LHCN-M2 (cell line): Measurements from ENCODE around the gene CYP19A1. TPM values are rescaled to one million over a fixed set of nuclear protein-coding genes. Genes with fewer than 3 reads are reported as not detected.

Experiments
- DNase-seq: peaks from one replicate; pipeline ENCODE4 v3.0.0-alpha.2; 2012; ENCODE audit warnings: low read depth
- total RNA-seq: library from RNA; depleted of rRNA; stranded (reverse); fragments of >200 nt; gene quantifications from 2 replicates; pipeline ENCODE4 v1.2.3, GENCODE V29; 2014

CYP19A1 gene
- total RNA-seq, 1 experiment from 2014 or later: 2.6 TPM

DNA sequence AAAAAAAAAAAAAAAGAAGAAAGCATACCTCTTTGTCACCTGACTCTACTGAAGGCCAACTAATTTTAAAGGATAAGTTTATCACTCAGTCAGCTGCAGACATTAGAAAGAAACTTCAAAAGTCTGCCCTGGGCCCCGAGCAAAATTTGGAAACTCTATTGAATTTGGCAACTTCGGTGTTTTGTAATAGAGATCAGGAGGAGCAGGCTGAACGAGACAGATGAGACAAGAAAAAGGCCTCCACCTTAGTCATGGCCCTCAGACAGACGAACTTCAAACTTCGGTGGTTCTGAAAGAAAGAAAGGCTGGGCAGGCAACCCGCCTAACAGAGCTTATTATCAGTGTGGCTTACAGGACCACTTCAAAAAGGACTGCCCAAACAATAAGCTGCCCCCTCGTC, 21.6 kb upstream of the CYP19A1 start:
- DNase-seq: no peak

DNA sequence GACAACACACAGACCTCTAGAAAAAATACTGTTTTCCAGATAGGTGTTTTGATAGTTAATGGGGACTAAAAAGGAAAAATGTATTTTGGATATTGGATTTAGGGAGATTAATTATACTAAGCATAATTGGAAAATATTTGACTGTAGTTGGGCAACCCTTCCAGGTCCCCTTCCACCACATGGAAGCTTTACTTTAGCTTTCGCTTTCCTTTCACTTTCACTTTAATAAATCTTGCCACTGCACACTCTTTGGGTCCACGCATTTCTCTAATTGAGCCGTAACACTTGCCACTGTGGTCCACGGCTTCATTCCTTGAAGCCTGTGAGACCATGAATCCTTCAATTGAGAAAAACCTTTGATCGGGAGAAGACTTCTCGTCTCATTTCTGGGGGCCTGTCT, 18.6 kb upstream of the CYP19A1 start:
- no peak for DNase-seq

DNA sequence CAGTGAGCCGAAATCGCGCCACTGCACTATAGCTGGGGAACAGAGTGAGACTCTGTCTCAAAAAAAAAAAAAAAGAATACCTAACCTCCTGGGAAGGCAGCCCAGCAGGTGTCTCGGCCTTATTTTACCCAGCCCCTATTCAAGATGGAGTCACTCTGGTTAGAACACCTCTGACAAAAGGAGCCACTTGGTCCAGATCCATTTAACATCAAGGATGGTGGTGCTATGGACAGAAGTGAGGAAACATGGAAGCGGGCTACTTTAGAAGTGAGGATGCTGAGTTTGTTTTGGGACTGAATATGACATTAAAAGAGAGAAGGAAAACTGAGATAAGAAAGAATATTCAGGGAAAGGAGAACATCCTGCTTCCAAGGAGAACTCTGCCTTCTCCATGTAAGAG, 17.8 kb upstream of the CYP19A1 start:
- DNase-seq: no peak

DNA sequence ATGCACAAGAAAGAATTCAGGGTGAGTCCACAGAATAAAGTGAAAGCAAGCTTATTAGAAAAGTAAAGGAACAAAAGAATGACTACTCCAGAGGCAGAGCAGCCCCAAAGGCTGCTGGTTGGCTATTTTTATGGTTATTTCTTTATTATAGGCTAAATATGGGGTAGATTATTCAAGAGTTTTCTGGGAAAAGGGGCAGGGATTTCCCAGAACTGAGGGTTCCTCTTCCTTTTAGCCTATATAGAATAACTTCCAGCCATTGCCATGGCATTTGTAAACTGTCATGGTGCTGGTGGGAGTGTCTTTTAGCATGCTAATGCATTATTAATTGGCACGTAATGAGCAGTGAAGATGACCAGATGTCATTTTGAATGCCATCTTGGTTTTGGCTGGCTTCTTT, 16.7 kb upstream of the CYP19A1 start:
- DNase-seq: no peak

DNA sequence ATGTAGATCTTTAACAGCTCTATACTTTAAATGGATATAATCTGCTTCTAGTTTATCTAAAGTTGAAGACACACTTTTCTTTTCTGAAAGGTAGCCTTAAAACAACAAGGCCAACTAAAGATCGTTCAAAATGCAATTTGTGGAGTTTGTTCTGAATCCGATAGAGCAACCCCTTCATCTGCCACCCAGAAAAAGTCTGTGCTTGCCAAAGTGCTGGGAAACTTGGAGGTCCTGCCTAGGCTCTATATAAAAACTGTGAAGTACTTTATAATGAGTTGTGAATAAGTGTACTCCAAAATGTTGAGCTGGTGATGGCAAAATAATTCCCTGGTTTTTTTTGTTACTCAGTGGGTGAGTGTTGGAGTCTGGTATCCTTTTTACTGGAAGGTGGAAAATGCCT, 15.6 kb upstream of the CYP19A1 start:
- DNase-seq: no peak

DNA sequence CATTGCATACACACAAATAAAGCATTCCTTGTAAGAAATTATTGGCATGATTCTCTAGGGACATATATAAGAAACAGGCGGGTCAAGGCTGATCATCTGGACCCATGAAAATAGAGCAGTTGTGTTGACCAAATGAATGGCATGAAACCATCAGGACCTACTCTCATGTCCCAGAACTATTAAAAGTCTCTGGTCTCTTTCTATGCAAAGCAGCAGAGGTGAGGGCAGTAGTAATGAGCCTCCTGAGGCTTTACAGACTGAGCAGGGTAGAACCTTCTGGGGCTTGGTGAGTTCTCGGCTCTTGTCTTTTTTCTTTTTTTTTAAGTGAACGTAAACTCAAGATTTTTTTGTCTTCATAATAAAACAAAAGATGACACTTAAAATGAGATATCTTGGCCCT, 12.3 kb upstream of the CYP19A1 start:
- no peak for DNase-seq

DNA sequence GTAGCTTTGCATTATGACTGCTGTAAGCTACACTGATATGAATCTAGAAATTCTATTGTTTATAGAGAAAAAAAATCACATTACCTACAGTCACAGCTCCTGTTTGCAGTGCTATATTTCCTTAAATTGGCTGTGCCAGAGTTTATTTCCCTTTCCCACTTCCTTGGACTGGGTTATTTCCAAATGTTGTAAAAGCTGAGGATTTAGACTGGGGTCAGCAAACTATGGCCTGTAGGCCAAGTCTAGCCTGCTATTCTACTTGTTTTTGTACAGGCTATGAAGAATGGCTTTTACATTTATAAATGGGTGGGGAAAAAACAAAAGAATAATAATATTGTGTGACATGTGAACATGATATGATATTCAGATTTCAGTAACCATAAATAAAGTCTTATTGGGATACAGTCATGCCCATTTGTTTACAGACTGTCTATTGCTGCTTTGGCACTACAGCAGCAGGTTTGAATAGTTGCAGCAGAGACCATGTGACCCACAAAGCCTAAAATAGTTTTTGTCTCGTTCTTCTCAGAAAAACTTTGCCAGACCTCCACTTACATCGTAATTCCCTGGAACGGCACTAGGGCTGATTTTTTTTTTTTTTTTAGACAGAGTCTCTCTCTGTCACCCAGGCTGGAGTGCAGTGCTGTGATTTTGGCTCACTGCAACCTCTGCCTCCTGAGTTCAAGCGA, 10.9 kb upstream of the CYP19A1 start:
- DNase-seq: no peak

DNA sequence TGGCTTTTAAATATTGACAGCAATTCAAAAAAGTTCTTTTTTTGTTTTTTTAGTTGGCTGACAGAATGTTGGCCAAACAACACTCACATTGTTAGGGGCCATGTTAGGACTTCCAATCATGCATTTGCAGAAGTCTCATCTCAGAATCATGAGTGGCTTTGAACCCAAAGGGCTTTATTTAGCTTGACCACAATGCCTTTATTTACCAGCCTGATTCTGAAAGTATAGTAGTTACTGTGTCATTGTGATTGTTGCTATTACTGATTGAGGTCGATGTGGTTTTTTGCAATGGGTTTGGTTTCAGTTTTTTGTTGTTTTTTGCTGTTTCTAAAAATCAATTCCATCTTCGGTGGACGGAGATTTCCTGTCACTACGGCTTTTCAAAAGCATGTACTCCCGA, 10.3 kb upstream of the CYP19A1 start:
- DNase-seq: no peak

DNA sequence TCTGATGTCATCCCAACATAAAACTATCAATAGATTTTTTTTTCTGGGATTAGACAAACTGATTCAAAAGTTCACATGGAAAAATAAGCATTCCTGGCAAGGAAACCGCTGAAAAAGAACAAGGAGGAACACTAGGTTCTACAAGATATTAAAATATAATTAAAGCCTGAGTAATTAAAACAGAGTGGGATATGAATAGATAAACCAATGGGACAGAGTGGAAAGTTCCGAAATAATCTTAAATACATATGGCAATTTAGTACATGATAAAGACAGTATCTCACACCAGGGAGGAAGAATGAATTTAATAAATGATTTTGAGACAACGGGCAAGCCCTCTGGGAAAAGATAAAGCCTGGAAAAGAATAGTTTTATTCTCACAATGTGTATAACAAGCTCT, 7.7 kb upstream of the CYP19A1 start:
- no peak for DNase-seq

DNA sequence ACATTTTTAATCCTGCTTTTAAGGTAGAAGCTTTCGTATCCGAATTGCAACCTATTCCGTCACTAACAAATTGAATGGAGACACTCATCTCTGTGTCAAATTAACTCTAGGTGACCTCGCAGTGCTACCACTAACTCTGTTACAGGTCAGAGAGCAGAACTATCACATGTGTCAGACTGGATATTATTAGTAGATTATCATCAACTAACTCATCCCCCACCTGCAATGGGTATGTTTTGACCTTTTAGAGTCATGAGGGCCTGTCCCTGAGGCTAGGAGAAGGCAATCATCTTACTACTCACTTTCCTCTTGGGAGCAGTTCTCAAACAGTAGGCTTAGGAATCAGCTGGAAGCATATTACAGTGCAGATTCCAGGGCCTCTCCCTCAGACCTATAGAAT, 5.1 kb upstream of the CYP19A1 start:
- no peak for DNase-seq

DNA sequence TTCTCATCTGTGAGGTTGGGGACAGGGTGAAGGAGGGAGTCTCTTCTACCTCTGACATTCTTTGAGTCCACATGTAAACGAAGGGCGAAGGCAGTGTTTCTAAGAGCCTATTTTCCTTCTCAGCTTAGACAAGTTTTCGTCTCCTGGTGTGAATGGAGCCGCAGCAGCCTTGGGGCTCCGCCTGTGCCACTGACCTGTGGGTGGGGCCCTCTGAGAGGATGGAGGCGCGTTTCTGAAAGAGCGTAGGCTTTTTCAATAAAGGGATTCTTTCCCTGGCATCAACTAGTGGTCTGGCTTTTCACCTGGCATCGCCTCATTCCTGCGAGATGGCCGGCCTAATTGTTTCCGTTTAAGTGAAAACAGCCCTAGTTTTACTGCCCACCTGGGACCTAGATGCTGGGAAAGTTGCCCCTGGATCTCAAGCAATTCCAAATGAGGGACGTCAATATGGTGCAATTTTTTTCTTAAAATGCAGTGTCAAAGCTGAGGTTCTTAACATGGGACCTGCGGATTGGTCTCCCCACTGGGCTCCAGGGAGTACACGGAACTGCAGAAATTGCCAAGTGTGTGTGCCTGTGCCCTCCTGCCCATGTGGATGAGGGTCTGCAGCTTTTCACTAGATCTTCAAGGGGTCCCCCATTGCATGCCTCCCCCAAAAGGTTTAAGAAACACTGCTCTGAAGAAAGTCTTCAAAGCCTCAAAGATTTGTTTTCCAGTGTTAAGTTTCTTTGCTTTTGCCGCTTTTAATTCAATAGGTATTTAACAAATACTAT, 4.0 kb upstream of the CYP19A1 start:
- DNase-seq: no peak

DNA sequence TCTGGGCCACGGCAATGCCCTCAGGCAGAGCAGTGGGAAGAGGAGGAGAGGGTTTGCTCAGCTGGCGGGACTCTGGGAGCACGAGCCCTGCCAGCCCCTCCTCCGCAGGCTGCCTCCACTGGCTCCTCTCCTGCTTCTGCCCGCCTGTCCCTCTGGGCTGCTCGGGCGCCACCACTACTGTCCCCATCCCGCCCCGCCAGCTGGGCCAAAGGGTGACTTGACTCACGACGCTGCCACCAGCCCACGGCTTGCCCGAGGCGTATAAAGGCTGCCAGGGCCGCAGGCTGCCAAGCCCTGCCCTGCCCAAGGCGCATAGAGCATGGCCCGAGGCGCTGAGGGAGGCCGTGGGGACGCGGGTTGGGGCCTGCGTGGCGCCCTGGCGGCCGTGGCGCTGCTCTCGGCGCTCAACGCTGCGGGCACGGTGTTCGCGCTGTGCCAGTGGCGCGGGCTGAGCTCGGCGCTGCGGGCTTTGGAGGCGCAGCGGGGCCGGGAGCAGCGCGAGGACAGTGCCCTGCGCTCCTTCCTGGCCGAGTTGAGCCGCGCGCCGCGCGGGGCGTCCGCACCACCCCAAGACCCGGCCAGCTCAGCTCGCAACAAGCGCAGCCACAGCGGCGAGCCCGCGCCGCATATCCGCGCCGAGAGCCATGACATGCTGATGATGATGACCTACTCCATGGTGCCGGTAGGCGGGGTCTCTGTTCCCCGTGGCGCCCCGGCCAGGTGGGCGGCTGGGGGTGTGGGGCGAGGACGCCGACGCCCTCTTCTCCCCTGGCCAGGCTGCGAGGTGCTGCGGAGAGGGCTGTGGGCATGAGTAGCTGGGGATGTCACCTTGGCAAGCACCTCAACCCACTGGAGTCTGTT, 3.2 kb upstream of the CYP19A1 start, which contains the start of gene GLDN:
Gene GLDN, plus strand, starts transcription at position 290 of the 861 bp plus-strand sequence. Its CDS starts 30 bp downstream, at position 320.
- DNase-seq: no peak

DNA sequence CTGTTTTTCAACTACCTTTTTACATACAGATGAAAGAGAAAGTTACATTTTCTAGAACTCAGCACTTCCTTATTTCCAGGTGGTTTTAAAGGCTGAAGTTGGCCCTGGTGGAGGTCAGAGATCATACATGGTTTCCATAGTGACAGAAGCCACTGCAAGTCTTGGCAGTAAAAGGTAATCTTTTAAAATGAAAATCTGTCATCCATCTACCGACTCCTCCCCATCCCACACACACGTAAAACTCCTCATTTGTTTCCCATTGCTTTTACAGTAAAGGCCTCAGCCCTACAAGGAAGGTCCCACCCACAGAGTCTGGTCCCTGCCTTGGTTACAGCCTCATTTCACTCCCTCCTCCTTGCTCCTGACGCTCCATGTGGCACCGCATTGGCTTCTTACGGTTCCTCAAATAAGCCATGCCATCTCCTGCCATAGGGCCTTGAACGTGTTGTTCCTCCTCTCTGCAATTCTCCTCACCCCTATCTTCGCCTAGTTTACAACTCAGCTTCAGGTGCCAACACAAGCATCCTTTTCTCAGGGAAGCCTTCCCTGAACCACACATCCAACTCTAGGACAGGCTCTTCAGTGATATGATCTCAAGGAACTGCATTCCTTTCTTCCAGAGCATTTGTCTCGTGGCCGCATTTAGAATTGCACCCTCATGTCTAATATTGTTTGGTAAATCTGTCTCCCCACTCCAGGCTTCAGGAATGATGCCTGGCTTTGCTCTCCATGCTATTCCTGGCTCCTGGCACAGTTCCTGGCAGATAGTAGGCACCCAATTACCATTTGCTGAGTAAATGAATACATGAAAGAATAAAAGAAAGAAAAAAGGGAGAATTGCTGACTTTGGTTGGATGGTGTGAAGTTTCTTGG, 2.6 kb downstream of the CYP19A1 start:
- DNase-seq: no peak

DNA sequence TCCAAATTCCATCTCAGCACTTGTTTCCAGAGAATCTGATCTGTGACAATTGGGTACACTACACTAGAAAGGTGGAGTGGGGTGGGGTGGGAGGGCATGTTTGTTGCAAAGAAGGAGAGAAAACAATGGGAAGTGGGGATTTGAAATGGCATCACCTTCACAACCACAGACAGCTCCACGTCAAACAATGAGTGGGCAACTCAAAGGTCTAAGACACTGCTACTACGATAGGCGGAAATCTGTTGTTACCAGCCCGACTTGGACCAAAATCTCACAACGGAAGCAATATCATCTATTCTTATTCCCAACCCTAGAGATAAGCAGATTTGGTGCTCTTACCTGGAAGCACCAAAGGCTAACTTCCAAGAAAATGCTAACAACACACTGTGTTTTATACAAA, 3.3 kb downstream of the CYP19A1 start:
- DNase-seq: no peak

DNA sequence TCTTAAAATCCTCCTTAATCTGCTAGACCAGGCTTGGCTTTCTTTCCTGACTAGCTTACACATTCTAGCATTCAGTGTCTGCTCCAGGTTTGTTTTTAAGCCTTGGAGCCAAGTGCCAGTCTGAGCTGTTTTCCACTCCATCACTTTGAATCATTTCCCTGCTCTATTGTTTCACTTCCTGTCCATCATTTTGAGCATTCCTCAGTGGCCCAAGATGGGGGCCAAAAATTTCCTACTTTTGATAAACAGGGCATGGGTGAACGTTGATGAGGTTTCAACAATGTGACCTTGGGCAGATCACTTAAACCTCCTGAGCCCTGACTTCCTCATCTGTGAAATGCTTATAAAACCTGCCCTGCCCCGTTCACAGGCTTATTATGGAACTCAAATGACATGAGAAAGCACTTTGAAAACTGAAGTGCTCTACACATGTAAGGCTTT, 4.4 kb downstream of the CYP19A1 start:
- no peak for DNase-seq

DNA sequence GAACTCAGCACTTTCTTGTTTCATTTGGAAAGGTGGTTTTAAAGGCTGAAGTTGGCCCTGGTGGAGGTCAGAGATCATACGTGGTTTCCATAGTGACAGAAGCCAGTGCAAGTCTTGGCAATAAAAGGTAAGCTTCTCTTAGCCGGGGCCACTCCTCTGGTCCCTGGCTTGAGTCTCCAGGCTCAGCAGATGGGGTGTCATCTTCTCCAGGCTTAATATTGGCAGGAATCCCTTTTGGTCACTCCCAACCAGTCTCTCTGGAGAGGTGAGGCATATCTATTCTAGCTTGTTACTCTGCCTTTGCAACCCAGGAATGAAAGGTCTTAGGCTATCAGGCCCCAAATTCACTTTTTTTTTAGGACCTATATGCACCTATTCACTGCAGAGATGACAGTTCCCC, 4.8 kb downstream of the CYP19A1 start:
- no peak for DNase-seq

DNA sequence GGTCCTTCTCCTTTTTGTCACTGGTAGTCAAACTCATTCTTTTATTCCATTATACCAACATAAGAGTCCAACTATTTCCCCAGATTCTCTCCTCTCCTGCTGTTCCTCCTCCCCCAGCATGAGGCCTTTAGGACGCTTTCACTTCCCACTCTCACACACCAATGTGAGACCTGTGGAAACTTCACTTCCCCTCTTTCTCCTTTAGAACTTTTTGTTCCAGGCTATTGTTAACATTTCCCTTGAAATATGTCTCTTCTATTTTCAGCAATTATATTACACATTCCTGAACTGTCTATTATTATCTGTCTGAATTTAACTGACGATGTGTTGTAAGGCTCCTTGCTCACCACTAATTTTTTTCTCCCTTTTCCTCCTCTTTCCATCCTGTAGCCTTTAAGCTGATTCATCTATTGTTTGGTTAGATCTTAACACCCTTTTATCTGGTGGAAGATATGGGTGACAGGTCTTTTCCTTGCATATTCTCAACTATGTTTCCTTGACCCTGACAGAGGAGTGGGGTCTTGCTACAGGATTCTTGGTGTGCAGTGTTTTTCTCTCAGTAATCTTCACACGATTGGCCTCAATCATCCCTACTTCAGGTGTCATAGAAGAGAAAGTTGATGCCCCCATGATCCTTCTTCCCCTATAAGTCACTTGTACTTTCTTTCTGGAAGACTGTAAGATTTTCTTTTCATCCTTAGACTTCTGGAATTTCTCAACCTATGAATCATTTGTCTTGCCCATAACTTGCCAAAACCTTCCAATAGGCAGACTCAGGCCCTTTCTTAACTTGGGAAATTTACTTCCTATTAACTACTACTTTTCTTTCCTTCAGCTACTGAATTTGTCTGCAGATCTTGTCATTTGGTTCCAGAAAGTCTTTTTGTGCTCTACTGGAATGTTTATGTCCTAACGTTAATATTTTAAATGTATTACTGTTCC, 5.9 kb downstream of the CYP19A1 start:
- no peak for DNase-seq

DNA sequence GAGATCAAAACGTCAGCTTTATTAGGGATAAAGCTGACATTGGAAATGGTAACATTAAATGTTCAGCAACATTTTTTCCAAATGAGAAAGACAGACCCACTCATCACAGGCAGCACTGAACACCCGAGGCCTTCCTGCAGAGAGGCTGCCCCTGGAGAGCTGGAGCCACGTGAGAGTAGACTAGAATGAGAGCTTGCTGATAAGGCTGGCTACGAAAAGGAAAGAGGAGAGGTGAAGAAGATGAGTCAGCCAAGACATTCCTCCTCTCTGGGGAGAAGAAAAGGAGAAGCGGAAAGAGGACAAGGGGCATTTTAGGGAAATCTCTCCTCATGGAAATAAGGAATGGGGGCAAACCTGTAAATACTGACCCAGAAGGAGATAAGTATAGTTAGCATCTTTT, 7.3 kb downstream of the CYP19A1 start:
- no peak for DNase-seq

DNA sequence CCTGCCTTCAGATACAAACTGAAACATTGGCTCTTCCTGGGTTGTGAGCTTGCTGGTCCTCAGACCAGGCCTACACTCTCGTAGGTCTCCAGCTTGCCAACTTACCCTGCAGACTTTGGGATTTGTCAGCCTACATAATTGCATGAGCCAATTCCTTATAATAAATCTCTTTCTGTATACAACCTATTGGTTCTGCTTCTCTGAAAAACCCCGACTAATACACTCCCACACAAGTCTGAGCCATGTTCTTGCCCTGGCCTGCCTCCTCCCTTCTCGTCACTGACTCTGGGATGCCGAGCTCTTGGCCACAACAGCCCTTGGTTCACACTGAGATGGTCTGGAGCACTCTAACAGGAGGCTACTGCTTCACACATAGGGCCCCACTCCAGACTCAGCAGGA, 9.5 kb downstream of the CYP19A1 start:
- DNase-seq: no peak

DNA sequence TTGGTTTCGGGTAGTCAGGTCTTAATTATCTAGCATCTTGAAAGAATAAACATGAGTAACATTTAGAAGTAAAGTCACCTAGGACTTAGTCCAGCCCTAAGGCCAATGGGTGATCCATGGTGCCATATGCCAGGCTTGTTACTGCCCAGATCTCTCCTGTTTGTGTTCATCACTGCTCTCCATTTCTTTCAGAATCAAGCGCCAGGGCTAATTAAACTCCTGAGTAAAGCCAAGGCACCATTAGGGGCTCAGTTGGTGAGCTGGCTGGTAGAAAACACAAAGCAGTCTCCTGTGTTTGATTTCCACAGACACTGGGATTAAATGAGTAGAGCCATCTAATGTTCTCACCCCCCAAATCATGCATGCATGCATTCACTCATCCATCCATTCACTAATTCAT, 11.3 kb downstream of the CYP19A1 start:
- no peak for DNase-seq
